Measurements from ENCODE around the gene GNA12.

GNA12 gene, protein sequence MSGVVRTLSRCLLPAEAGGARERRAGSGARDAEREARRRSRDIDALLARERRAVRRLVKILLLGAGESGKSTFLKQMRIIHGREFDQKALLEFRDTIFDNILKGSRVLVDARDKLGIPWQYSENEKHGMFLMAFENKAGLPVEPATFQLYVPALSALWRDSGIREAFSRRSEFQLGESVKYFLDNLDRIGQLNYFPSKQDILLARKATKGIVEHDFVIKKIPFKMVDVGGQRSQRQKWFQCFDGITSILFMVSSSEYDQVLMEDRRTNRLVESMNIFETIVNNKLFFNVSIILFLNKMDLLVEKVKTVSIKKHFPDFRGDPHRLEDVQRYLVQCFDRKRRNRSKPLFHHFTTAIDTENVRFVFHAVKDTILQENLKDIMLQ

DNA sequence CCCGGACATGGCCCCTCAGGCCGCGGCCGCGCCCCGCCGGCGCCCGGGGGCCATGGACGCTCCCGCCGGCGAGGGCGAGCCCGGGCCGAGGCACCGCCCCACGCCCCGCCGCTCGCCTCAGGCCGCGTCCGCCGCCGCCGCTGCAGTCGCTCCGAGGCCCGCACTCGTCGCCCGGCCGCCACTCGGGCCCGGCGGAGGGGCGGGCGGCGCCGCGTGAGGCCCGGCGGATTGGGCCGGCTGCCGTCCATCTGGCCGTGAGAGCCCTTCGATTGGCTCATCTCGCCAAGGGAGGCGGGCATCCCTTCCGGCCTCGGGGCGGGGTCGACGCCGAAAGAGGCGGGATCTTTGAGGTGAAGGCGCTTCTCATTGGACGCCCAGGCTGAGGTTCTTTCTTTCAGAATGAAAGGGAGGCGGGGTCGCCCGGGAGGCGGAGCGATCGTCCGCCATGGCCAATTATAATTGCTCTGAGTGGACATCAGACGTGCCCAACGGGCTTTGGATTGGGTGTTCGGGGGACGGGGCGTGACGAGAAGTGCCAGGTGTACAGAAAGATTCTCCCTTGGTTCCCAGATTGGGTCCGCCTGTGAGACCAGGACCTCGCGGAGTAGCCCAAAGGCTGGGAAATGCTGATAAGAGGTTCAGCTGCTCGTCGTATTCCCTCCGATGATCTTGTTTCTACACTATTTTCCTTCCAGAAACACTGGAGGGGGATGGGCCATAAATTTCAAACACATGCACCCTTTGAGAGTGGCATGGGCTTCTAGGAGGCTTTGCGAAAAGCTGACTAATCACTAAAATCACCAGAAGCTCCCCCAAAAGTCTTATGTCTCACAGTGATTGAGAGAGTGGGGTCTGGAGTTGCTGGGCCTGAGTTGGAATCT, at the start of gene GNA12:
TSS of gene GNA12 (minus strand) at position 156 of the 881 bp plus-strand sequence. CDS start at position 9, 147 bp downstream.
- DNase-seq: peak; percentile 99

DNA sequence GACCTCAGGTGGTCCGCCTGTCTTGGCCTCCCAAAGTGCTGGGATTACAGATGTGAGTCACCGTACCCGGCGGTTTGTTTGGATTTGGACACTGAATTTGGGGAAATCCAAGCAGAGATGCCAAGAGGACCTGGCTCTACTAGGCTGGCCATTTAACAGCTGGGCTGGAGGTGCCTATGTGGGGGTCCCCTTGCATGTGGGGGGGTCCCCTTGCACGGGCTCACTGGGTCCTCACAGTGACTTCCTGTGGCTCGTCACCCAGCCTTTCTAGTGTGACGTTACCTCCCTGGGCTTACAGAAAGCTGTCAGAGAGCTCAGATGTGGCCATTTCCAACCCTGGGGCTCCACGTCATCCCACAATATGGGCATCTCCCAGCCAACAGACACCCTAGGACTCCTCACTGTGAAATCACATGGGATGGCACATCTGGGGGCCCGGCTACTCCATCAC, 49.3 kb upstream of the GNA12 start:
- no peak for DNase-seq

DNA sequence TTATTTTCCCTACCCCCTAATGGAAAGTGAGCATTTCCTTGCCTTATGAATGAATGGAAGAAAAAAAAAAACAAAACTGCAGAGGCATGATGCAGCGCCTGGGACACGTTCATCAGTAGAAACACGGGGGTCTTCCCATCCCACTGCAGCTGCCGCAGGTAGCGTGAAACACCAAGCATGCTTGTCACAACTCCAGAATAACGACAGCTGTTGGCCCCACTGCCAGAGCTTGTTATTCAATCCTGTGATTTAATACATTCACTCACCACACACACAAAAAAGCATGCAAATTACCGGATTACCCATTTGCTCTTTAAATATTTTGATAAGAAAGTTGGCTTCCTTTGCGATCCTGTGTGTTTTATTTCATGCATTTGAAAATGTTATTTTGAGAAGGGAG, 48.4 kb upstream of the GNA12 start:
- DNase-seq: no peak

DNA sequence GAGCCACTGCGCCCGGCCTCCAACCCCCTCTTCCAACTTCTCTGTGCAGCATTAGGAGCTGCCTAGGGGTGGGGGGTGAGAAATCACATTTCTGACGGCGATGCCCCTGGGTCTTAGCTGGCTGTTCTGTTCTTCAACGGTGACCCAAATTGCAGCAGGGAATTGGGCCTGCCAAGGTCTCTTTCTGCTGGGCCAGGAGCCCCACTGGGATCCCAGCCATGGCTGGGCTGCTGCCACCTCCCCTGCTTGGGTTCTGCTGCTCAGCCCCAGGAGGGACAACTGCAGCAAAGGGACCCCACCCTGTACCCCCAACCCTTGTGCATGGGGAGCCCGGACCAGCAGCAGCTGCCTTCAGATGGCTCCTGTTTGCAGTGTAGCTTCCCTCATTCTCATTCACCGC, 43.7 kb upstream of the GNA12 start:
- no peak for DNase-seq

DNA sequence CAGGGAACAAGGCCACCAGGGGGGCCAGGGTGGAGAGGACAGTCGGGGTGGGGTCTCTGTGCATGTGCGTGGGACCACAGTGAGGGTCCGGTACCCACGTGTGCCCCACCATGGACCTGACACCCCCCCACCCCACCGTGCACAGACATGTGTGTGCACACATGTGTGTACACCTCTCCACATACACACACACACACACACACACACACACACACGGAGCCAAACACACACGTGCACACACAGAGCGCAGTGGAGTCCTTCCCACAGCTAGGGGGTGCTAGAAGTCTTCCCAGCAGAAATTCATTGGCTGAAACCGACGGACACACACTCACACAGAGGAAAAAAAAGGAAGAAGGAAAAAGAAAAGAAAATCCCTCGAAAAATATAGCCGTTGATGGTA, 42.8 kb upstream of the GNA12 start:
- peak; percentile 94 for DNase-seq

DNA sequence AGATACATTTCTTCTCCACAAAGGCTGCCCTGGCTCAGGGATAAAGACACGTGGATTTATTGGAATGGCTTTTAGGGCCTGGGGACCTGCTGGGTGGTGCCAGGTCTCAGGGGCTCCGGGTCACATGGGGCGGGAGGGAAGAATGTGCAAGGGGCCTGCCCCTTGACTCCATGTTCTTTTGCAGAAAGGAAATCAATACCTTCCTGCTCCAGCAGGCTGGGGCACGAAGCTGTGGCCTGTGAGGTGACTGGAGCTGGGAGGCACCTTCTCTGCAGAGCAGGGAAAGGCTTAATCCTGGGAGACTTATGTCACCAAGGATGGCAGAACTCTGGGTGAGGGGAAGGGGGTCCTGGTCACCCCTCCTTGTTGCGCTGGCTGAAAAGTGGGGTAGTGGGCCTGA, 42.3 kb upstream of the GNA12 start:
- no peak for DNase-seq

DNA sequence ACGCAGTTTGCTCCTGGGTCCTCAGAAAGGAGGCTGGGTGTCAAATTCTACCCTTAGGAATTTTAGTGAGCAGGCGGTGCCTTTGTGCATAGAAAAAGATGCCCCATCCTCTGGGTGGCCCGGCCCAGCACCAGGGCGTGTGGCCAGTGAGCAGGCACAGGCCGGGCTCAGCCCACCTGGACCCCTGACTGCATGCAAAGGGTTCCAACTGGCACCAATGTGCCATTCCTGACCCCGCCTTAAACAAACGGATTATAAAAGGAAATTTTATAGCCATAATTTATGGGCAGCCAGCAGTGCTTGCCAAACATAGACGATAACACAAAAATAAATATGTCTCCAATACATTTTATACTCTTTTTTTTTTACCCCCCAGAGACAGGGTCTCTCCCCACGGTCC, 40.1 kb upstream of the GNA12 start:
- DNase-seq: no peak

DNA sequence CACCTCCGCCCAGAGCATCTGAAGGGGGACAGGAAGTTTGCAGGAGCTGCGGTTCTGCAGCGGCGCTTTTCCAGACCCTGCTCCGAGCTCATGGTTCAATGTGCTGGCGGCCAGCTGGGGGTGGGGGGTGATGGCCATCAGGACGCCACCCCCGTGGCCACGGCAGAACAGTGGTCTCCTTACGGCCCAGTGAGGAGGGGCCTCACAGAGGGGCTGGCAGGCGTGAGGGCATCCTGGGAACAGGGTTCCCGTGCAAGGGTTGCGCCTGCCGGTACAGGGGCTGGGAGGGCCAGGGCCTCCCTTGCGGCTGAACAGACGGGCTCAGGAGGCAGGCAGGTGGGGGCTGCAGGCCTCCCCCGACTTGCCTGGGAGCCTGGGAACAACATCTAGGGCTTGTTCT, 39.0 kb upstream of the GNA12 start:
- no peak for DNase-seq

DNA sequence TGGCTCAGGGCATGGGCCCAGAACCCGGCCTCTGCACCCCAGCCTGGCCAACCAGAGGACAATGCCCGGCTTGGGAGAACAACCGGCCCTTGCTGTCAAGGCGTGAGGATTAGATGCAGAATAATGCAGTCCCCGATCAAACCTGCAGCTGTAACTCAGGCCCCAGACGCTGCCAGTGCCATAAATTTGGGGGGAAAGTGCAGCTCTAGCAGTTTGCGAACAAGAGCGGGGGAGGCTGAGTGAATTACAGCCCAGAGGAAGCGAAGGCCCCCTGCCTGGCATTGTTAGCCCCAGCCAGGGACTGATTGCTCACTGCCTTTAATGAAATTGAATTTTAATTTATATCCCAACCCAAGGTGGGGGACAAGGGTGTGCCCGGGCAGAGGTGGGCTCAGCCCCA, 38.0 kb upstream of the GNA12 start:
- DNase-seq: no peak

DNA sequence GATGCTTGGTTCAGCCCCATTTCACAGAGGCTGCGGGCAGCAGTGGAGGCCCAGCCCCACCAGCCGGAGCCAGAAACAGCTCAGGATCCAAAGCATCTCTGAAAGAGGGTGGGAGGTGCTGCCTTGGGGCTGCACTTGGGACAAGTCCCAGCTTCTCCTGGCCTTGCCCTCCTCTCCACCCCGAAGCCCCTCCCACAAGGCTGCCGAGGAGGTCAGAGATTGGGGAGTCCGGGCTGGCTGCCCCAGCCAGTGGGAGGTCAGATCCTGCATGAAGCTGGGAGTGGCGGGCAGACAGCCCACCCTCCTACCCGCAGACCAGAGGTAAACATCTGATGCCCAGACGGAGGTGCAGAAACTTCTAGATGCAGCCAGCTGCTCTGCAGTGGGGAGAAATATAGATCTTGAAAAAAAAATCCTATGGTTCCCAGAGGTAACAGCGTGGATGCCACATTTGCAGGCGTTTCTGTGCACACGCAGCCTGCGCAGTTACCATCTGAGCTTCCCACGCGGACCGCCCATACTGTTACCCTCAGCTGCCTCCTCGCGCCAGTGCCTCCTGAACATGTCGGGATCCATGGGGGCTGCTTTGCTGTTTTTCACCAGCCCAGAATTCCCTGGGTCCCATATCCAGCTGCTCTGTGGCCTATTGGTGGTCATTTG, 36.9 kb upstream of the GNA12 start:
- no peak for DNase-seq

DNA sequence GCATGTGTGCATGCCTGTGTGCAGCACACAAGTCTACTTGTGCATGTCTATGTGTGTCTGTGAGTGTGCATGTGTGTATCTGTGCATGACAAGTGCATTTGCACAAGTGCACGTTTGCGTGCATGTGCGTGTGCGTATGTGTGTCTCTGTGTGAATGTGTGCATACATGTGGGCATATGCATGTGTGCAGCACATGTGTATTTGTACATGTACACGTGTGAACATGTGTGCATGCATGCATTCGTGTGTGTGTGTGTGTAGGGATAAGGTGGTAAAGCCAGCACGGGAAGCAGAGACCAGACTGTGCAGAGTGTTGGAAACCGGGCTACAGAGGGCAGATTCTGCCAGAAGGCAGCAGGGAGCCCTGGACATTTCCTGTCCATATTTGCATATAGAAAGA, 35.9 kb upstream of the GNA12 start:
- DNase-seq: no peak

DNA sequence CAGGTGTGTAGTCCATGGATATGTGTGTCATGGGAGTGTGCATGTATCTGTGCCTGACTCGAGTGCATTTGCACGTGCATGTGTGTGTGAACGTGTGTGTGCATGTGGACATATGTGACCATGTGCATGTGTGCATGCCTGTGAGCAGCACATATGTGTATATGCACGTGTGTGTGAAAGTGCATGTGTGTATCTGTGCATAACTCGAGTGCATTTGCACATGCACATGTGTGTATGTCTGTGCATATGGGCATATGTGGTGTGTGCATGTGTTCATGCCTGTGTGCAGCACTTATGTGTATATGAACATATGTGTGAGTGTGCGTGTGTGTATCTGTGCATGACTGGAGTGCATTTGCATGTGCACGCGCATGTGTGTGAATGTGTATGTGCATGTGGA, 35.2 kb upstream of the GNA12 start:
- DNase-seq: no peak

DNA sequence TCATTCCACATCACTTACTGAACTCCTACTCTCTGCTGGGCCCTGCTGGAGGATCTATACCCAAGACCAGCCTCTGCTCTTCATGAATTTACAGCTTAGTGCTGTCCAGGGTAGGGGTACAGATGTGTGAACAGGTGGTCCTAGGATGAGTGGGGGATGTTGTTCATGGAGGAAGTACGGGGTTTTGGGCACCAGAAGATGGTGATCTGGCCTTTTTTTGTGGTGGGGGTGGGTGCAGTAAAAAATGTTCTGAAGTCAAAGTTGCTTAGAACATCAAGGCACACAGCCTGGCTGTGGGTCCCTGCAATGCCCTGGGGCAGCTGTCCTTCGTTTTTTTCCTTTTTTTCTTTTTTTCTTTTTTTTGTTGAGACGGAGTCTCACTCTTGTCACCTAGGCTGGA, 34.2 kb upstream of the GNA12 start:
- no peak for DNase-seq

DNA sequence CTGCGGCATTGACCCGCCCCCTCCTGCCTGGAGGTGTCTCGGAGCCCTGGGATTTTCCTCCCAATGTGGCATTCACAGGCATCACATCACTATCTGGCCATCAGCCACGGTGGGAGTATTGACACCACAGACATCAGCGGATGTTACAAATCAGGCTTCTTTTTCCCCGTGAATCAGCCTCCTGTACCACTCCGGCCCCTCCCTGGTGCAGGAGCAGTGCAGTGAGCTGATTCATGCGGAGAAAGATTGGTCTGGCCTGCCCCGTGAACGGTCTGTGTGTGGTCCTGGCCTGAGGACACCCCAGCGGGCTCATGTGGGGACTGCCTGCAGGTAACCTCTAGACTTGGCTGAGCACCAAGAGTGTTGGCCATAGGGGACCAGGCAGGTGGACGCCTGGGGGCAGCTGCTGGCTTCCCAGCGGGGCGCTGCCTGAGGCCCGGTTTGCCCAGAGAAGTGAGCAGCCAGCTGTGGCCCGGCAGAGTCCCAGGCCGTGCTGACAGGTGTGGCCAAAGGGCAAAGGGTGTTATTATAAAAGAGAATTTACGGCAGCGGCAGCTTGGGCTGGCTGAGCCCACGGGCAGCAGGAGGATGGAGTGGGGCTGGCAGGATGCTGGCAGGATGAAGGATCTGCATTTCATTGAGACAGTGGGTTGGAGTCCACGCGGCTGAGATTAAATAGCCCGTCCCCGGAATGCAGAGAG, 32.1 kb upstream of the GNA12 start:
- no peak for DNase-seq

DNA sequence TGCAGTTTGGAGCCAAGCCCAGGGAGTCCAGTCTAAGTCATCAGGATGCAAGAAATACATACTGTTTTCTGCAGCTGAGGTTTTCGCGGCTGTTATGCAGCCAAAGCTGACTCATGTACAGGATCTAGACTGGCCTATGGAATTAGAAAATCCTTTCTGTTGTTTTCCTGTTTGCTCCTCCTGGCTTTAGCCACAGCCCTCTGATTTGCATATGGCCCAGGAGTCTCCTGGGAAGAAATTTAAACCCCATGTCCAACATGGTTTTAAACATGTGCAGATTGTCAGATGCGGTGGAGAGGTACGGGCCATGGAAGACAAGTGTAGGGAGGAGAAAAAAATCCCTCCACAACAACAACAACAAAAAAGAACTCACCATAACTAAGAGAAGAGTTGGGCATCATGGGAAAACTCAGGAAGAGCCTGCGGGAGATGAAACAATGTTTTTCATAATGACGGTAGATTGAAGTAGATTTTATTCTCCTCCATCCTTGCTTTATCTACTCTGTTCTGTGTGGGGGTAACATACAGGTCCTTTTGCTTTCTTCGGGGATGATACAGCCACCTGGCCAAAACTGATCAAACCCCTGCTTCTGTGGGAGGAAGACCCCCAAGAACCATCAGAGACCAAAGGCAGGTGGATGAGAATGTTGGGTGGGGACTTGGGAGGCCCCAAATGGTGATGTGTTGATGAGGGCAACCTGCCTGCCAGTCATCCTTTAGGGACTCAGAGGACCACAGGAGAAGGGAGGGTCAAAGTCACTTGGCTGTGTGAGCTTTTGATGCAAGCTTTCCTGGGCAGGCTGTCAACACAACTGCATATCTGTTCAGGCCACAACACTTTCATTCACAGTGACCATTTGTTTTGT, 29.8 kb upstream of the GNA12 start:
- no peak for DNase-seq

DNA sequence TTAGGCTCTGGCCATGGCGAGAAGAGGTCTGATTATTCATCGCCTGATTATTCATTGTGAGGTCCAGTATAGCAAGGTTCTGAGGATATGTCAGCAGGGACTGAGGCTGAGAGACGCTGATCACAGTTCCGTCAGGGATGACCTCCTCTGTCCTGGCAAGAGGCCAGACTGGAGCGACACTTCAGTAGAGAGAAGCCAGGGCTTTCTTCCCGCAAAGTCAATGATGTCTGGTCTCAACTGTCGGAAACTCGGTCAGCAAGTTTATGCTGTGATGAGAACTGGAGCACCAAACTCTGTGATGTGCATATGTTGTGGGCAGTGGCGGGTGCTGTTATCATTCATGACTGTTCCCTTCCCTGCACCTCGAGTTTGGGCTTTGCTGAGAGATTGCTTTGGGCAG, 29.0 kb upstream of the GNA12 start:
- no peak for DNase-seq

DNA sequence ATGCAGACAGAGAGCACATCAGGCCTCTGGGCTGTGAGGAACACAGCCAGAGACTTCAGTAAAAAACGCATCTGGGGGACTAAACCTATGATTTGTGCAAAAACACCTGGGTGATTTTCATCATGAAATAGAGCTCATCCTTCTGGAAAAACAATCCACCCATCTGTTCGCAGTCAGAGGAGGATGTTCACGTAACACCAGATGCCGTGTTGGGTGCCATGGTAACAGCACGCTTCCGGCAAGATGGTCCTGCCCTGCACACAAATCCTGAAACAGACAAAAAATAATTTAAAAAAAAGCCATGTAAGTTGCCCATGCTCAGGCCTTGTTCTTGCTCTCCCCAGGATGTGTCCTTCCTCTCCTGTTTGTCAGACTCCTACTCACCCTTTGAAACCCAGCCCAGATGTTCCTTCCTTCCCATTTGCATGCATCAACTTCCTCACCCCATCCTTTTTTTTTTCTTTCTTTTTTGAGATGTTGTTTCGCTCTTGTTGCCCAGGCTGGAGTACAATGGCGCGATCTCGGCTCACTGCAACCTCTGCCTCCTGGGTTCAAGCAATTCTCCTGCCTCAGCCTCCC, 28.3 kb upstream of the GNA12 start:
- no peak for DNase-seq

DNA sequence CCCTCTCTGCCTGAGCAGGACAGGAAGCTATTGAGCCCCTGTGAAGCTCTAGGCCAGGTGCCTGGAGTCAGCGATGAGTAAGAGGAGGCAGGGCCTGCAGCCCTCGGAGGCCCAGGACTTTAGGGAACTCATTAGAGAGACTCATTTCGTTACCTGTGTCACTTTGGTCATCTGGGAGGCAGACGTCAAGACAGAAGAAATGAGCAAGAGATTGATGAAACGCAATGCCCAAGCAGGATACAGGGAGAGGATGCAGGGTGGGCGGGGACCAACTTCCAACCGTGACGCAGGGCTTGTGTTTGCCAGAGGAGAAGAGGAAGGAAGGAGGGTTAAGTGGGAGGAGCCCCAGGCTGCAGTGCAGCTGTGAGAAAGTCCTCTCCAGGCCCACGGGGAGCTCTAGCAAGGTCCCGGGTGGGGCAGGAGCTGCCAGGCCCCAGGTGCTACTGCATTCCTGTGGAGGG, 26.4 kb upstream of the GNA12 start:
- DNase-seq: no peak

DNA sequence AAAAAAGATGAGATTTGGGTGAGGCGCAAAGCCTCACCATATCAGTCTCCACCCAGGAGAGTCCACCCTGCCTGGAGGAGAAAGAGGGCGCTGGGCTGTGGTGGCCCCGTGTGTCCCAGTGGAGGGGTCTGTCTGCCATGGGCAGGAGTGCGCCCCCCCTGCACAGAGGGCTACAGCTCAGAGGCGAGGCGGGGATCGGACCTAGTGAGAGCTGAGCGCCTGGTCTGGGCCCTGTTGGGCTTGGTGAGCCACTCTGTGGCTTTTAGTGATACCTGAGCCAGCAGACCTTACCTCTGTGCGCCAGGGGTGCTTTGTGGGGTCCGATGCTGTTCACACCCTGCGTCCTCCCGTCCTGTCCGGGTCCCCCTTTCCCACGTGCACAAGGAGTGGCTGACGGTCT, 25.9 kb upstream of the GNA12 start:
- no peak for DNase-seq

DNA sequence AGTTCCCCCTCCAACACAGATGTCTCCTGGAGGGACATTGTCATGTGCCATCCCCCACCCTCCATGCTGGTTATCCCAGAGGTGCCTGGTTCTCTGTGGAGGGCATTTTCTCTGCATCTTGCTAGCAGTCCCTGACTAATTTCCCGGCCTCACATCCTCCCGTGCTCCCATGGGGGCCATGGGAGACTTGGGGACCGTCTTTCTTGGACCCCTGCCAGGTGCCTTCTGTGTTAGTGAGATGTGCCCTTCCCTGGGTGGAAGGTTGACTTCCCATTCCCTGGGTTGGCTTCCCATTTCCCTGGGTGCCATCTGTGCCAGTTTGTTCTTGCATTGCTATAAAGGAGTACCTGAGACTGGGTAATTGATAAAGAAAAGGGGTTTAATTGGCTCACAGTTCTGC, 22.5 kb upstream of the GNA12 start:
- no peak for DNase-seq

DNA sequence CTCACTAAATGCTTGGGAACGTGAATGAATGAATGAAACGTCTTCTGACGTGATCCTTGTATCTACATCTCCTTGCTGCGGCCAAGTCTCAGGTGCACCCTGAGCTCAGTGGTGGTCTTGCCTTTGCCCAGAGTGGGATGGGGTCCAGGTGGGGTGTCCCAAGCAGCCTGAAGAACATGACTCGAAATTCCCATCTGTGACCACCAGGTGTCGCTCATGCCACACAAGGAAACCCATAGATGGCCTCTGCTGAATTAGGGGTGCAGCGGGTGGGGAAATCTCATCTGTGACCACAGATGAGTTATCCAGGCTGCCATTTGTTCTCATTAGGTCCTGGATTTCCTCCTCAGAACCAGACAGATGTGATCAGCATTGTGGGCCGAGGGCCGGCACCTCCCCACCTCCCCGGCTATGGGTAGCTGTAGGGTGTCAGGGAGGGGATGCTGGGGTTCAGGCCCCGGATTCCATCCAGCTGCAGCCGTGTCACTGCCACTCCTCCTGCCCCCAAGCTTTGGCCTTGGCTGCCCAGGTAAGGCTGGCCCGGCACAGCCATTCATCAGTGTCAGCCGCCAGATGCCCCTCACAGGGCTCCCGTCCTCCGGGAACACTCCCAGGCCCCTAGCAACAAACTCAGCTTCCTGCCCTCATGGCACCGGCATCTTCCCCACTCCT, 21.0 kb upstream of the GNA12 start:
- DNase-seq: peak; percentile 91

Data from eye (tissue), 1 donor.